ENCODE data around the gene PTPRG.

The PTPRG gene

DNA sequence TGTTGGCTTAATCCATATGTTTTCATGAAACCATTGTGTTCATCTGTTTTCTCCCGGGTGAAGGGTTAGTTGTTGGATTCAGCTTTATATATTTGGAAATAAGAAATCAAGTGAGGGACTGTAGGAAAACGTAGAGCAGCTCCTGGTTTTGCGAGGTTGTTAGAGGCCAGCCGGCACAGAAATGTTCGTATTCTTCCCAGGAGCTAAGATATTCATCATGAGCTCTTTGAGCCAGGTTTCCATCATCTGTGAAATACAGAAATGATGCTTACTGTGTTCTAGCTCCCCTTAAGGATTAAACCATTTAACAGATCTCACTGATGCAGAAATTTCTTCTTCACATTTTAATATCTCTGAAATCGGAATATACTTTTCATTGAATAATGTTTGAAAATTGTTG lies 235.5 kb downstream of the PTPRG start:
- TF ChIP-seq, protein P1, sequence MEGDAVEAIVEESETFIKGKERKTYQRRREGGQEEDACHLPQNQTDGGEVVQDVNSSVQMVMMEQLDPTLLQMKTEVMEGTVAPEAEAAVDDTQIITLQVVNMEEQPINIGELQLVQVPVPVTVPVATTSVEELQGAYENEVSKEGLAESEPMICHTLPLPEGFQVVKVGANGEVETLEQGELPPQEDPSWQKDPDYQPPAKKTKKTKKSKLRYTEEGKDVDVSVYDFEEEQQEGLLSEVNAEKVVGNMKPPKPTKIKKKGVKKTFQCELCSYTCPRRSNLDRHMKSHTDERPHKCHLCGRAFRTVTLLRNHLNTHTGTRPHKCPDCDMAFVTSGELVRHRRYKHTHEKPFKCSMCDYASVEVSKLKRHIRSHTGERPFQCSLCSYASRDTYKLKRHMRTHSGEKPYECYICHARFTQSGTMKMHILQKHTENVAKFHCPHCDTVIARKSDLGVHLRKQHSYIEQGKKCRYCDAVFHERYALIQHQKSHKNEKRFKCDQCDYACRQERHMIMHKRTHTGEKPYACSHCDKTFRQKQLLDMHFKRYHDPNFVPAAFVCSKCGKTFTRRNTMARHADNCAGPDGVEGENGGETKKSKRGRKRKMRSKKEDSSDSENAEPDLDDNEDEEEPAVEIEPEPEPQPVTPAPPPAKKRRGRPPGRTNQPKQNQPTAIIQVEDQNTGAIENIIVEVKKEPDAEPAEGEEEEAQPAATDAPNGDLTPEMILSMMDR (conservative IDR thresholded peaks at IDR 0.05; ENCODE audit: low read depth, low read length): no peak
- no peak for DNase-seq (ENCODE audit: low read depth)
- H3K4me3 ChIP-seq (ENCODE audit: low read length): no peak overlapping the region

DNA sequence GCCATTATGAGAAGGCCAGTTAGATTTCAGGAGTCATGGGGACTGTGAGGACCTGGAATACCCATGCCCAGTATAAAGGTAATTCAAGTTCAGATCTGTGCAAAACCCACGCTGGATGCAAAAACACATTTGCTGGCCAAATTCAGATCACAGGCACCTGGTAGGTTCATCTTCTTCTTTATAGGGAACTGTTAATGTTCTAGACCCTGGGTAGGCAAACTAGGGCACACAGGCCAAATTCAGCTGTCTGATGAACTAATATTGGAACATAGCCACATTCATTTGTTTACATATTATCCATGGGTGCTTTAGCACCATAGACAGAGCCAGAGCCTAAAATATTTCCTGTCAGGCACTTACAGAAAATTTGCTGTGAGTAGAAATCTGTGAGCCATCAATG lies 241.4 kb downstream of the PTPRG start:
- TF ChIP-seq, protein P1 (conservative IDR thresholded peaks at IDR 0.05; ENCODE audit: low read depth, low read length): no peak
- H3K4me3 ChIP-seq (ENCODE audit: low read length): no peak overlapping the region
- DNase-seq (ENCODE audit: low read depth): no peak

DNA sequence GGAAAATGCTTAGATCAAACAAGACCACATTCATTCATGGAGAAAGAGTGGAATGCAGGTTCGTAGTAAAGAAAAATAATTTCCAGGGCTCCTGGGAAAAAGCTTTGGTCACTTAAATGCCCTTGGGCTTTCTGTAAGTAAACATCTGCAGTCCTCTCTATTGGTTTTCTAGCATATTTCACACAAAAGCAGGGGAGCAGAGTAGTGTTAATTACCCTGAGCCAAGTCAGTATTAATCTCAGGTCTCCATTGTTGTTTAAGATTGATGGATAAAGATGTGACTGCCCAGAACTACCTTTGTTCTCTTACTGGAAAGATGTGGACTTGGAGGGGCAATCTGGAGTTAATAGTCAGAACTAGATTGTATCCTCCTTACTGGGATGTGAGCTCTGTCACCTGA lies 242.6 kb downstream of the PTPRG start:
- no peak overlapping the region for H3K4me3 ChIP-seq (ENCODE audit: low read length)
- no peak for DNase-seq (ENCODE audit: low read depth)
- TF ChIP-seq, protein P1 (conservative IDR thresholded peaks at IDR 0.05; ENCODE audit: low read depth, low read length): no peak

DNA sequence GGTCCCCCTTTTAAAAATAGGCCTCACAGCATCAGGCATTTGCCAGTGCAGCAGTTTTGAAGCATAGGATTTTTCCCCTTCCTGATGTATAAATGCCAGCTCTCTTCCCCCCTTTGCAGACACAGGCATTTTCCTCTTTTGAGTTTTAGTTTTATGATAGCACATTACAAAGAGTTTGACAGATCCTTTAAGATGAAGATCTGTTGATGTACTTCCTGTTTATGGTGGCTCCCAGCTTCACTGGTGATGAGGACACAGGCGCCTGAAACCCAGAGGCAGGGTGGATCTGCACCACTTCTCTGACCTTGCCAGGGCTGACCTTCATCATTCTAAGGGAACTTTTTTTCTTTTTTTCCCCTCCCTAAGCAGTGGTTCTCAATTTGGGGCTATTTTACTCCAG lies 243.4 kb downstream of the PTPRG start:
- no peak overlapping the region for H3K4me3 ChIP-seq (ENCODE audit: low read length)
- TF ChIP-seq, protein P1 (conservative IDR thresholded peaks at IDR 0.05; ENCODE audit: low read depth, low read length): no peak
- DNase-seq (ENCODE audit: low read depth): no peak

DNA sequence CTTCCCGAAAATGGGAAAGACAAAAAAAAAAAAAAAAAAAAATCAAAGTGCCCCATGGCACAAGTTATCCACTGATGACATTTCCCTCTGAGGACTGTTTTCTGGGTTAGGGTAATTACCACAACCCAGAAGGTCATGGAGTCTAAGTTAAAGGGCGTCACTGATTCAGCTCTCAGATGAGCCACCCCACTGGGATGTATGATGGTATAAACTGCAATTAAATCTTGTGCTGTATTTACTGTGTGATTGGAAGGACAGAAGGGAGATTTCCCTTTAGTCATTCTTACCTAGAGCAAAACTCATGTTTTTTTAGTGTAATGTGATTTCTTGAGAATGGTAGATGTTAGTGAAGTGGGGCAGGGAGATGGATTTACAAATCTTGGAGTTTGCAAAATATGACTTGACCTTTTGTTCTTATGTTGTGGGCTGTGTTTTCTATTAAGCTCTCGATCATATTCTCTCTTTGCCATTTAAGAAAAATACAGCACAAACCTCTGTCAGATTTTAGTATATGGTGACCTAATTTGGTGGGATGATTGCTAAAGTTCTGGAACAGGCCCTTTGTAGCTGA lies 244.2 kb downstream of the PTPRG start:
- TF ChIP-seq, protein P1 (conservative IDR thresholded peaks at IDR 0.05; ENCODE audit: low read depth, low read length): no peak
- no peak for DNase-seq (ENCODE audit: low read depth)
- no peak overlapping the region for H3K4me3 ChIP-seq (ENCODE audit: low read length)

DNA sequence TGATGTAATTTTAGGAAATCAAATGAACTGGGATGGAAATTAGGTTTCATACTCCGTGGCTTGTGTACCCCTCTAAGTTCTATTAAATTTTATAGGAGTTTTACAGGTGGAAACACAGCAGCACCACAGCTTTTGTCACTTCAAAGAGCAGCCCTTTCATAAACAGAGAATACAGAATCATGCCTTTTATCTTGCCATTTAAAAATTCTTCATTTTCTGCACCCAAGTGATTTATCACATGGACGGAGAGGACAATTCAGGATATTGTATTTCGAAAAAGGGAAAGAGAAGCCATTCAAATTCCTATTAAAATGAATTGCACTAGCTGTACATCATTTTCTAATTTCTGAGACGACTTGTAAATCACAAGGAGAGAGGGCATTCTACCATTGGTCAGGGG lies 245.4 kb downstream of the PTPRG start:
- no peak overlapping the region for H3K4me3 ChIP-seq (ENCODE audit: low read length)
- TF ChIP-seq, protein P1 (conservative IDR thresholded peaks at IDR 0.05; ENCODE audit: low read depth, low read length): no peak
- DNase-seq (ENCODE audit: low read depth): no peak

DNA sequence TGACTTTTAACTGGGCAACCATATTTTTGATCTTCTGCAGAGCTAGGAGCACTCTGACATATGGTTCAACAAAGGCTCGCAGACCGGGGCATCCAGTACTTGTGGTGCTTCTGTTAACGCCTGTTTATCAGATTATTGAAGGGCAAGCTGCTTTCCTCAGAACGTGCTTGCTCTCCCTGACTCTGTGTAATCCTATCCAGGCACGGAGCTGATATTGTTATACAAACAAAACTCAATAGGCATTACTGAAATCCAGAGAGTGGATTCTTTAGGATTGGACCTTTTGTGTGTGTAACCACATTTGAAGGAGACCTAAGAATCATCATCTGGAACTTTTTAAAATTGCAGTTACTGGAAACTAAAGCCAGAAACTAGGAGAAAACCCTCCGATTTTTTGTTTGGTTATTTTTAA lies 246.5 kb downstream of the PTPRG start:
- TF ChIP-seq, protein P1 (conservative IDR thresholded peaks at IDR 0.05; ENCODE audit: low read depth, low read length): no peak
- H3K4me3 ChIP-seq (ENCODE audit: low read length): no peak overlapping the region
- DNase-seq (ENCODE audit: low read depth): no peak
